Measurements from ENCODE around the gene HCN3. TPM values are rescaled to one million over a fixed set of nuclear protein-coding genes. Genes with fewer than 3 reads are reported as not detected.

The HCN3 gene
- polyA plus RNA-seq, 1 of the 3 experiments (the other 2 are of a cell fraction): 9.7 TPM

DNA sequence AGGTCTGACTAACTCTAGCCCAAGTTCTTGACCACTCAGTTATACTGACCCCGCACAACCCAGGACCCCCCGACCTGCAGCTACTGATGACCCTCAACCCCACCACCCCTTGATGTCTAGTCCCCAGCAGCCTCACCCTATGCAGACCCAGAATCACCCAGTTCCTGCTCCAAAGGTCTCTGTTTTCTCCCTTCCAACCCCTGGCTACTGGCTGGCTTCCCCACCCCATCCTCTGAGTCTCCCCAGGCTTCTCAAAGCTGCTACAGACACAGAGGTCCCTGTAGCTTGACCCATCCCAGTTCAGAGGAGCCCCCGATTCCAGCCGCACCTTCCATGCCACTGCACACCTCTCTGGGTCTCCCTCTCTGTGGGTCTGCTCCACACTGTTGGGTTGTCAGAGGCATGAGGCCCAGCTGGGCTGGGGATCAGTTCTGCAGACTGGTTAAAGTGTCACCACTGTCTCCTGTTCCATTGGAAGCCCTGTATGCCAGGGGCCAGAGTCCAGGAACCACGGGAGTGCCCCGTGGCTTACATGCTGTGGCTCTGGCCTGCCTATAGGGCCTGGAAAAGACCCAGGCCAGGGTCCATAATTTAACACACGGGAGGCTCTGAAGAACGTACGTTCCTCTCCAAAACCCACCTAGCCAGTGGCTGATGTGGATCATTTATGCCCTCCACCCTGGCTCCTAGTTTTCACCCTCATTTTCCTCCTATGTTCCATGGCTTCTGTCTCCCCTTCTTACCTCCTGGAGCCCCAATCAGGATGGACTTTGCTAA, 23.5 kb downstream of the HCN3 start:
- CTCF ChIA-PET: interaction anchor here (1.0 to 2.9 kb wide), 3 partner anchors 9 to 50 kb away, joined by 3 to 15 read pairs (median 4); no protein-coding TSS in a partner anchor
- no peak overlapping the region for H2AFZ ChIP-seq (ENCODE audit: low read depth)
- no peaks in the 10 kb centered on the region for H3K9me3 ChIP-seq
- H3F3A ChIP-seq (replicated peaks; ENCODE audit: insufficient read depth): no peaks in the 10 kb centered on the region
- no peak overlapping the region for H3K4me2 ChIP-seq
- no peaks in the 10 kb centered on the region for H3K36me3 ChIP-seq (replicated peaks in 1 of 2; ENCODE audit: control insufficient read depth in 1 of 2, insufficient read depth in 2 of 2, low read length in 1 of 2)
- no peak for DNase-seq
- POLR2A ChIA-PET: no interaction called here
- 70% methylated on average over 8 of the region's 9 CpGs for WGBS (ENCODE audit: low lambda C conversion rate)
- H3K4me1 ChIP-seq (ENCODE audit: control insufficient read depth in 1 of 2, insufficient read depth in 2 of 2, low read depth in 1 of 2, low read length in 1 of 2): no peaks in the 10 kb centered on the region
- no peak overlapping the region for H3K4me3 ChIP-seq (ENCODE audit: low read depth in 2 of 2, low read length in 1 of 2)
- H3K9ac ChIP-seq: no peak overlapping the region
- H3K9me2 ChIP-seq: no peaks in the 10 kb centered on the region
- no peak overlapping the region for H3K27ac ChIP-seq (ENCODE audit: low read depth in 2 of 2, low read length in 1 of 2)
- TF ChIP-seq REST (IDR thresholded peaks at IDR 0.05; ENCODE audit: low read depth, low read length) (no peak), FOXJ3 (CRISPR knock-in tag; IDR thresholded peaks at IDR 0.05) (no peak), EP300 (IDR thresholded peaks at IDR 0.05; ENCODE audit: borderline replicate concordance in 1 of 2, low read depth in 1 of 2, low read length in 1 of 2) (no peak), FOSL2 (IDR thresholded peaks at IDR 0.05; ENCODE audit: borderline replicate concordance, low read depth) (no peak)
- TF ChIP-seq, protein P1, sequence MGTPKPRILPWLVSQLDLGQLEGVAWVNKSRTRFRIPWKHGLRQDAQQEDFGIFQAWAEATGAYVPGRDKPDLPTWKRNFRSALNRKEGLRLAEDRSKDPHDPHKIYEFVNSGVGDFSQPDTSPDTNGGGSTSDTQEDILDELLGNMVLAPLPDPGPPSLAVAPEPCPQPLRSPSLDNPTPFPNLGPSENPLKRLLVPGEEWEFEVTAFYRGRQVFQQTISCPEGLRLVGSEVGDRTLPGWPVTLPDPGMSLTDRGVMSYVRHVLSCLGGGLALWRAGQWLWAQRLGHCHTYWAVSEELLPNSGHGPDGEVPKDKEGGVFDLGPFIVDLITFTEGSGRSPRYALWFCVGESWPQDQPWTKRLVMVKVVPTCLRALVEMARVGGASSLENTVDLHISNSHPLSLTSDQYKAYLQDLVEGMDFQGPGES (IDR thresholded peaks at IDR 0.05; ENCODE audit: low read depth, low read length): no peak
- H3K27me3 ChIP-seq (ENCODE audit: insufficient read depth): no peaks in the 10 kb centered on the region
- no peaks in the 10 kb centered on the region for H4K20me1 ChIP-seq (ENCODE audit: insufficient read depth)
- no peaks in the 10 kb centered on the region for H3K79me2 ChIP-seq (ENCODE audit: insufficient read depth)

GRCh38 chr1:155301342-155301841, 24.1 kb downstream of the HCN3 start, which contains the start of gene PKLR:
PKLR (minus strand) TSS chr1:155301438; CDS start chr1:155301395, 43 bp downstream.
- Histone ChIP-seq H3K4me3 (ENCODE audit: low read depth in 2 of 2, low read length in 1 of 2) (no peak within 1 kb of the TSS), H3K36me3 (replicated peaks in 1 of 2; ENCODE audit: control insufficient read depth in 1 of 2, insufficient read depth in 2 of 2, low read length in 1 of 2) (no peaks in the 10 kb centered on the region), H3K27ac (ENCODE audit: low read depth in 2 of 2, low read length in 1 of 2) (no peak within 1 kb of the TSS), H3K27me3 (ENCODE audit: insufficient read depth) (no peaks in the 10 kb centered on the region), H3K9me3 (no peaks in the 10 kb centered on the region), H3F3A (replicated peaks; ENCODE audit: insufficient read depth) (no peaks in the 10 kb centered on the region), H2AFZ (ENCODE audit: low read depth) (no peak within 1 kb of the TSS), H3K4me2 (no peak within 1 kb of the TSS), H3K79me2 (ENCODE audit: insufficient read depth) (no peaks in the 10 kb centered on the region), H4K20me1 (ENCODE audit: insufficient read depth) (no peaks in the 10 kb centered on the region), H3K9me2 (no peaks in the 10 kb centered on the region), H3K9ac (no peak within 1 kb of the TSS), H3K4me1 (ENCODE audit: control insufficient read depth in 1 of 2, insufficient read depth in 2 of 2, low read depth in 1 of 2, low read length in 1 of 2) (no peaks in the 10 kb centered on the region)
- TF ChIP-seq, protein P2, sequence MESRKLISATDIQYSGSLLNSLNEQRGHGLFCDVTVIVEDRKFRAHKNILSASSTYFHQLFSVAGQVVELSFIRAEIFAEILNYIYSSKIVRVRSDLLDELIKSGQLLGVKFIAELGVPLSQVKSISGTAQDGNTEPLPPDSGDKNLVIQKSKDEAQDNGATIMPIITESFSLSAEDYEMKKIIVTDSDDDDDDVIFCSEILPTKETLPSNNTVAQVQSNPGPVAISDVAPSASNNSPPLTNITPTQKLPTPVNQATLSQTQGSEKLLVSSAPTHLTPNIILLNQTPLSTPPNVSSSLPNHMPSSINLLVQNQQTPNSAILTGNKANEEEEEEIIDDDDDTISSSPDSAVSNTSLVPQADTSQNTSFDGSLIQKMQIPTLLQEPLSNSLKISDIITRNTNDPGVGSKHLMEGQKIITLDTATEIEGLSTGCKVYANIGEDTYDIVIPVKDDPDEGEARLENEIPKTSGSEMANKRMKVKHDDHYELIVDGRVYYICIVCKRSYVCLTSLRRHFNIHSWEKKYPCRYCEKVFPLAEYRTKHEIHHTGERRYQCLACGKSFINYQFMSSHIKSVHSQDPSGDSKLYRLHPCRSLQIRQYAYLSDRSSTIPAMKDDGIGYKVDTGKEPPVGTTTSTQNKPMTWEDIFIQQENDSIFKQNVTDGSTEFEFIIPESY (IDR thresholded peaks at IDR 0.05; ENCODE audit: borderline replicate concordance, low read depth): no peak
- TF ChIP-seq USF1 (IDR thresholded peaks at IDR 0.05; ENCODE audit: borderline replicate concordance, low read depth) (no peak), EP300 (IDR thresholded peaks at IDR 0.05; ENCODE audit: borderline replicate concordance in 1 of 2, low read depth in 1 of 2, low read length in 1 of 2) (no peak), RAD21 (IDR thresholded peaks at IDR 0.05; ENCODE audit: low read length) (no peak), MEF2A (IDR thresholded peaks at IDR 0.05; ENCODE audit: borderline replicate concordance, low read depth) (no peak), TAF1 (IDR thresholded peaks at IDR 0.05; ENCODE audit: borderline replicate concordance, low read depth, low read length) (no peak), RXRA (IDR thresholded peaks at IDR 0.05; ENCODE audit: borderline replicate concordance, low read depth) (no peak), GATA2 (CRISPR knock-in tag; IDR thresholded peaks at IDR 0.05) (no peak), RFX5 (IDR thresholded peaks at IDR 0.05; ENCODE audit: low read length) (no peak), RCOR1 (IDR thresholded peaks at IDR 0.05; ENCODE audit: low read length) (no peak)
- TF ChIP-seq, protein P3, sequence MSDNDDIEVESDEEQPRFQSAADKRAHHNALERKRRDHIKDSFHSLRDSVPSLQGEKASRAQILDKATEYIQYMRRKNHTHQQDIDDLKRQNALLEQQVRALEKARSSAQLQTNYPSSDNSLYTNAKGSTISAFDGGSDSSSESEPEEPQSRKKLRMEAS (IDR thresholded peaks at IDR 0.05; ENCODE audit: low read depth): no peak
- 82% methylated on average over 5 of the region's 5 CpGs for WGBS (ENCODE audit: low lambda C conversion rate)
- POLR2A ChIA-PET: no interaction called here
- DNase-seq: no peak
- CTCF ChIA-PET: interaction anchor here (0.7 to 2.9 kb wide), 4 partner anchors 9 to 861 kb away, joined by 3 to 15 read pairs (median 4); no protein-coding TSS in a partner anchor
